A549 (cell line): ENCODE measurements around the gene SUMF1. TPM values are rescaled to one million over a fixed set of nuclear protein-coding genes. Genes with fewer than 3 reads are reported as not detected.
"Not testable (repeated sequence)": the region's sequence is repeated elsewhere in the genome, so short reads cannot be mapped to it uniquely, and the experiment has no call there.

ENCODE experiments used
- ATAC-seq, 2 experiments: fragments of 200-7000 bp in 1 of 2; fragments of >200 bp in 1 of 2; cut with Nextera tagmentation in 1 of 2; cut with Tn5 transposase in 1 of 2; 3 replicates each; pipeline versions ENCODE4 v1.8.0 to v1.9.1; 2018 to 2020; ENCODE audit warnings: mild to moderate bottlenecking in 1 of 2, moderate library complexity in 1 of 2
- CTCF ChIA-PET: fragments of 300-600 bp; sonication (Branson Sonifier 250); formaldehyde crosslinking; extraction: SDS; loops from one replicate; lab custom pipeline; 2021; ENCODE audit warnings: antibody characterized with exemption, inconsistent platforms; lab: Yijun Ruan, JAX
- POLR2A ChIA-PET: fragments of 350-600 bp; formaldehyde crosslinking; extraction: SDS; loops from one replicate; lab custom pipeline; 2021; ENCODE audit warnings: antibody characterized with exemption, inconsistent platforms; lab: Yijun Ruan, JAX
- DNase-seq, 2 experiments: peaks; one replicate each; pipeline versions ENCODE4 v3.0.0 to v3.0.0-alpha.2; 2011 to 2016; ENCODE audit warnings: low read depth in 1 of 2, low spot score in 1 of 2
- FAIRE-seq: peaks from 2 replicates; lab custom pipeline; 2011; peaks lifted over from hg19 to GRCh38; lab: Jason Lieb, UNC
- H3K27ac ChIP-seq, 2 experiments: fragments of >200 bp; sonication (Bioruptor Twin); formaldehyde crosslinking; 3 replicates each; pipeline ENCODE4 v1.5.1; 2016 to 2017
- H3K4me1 ChIP-seq: fragments of >200 bp; sonication (Bioruptor Twin); formaldehyde crosslinking; 3 replicates; pipeline ENCODE4 v1.6.1; 2016
- H3K4me2 ChIP-seq: fragments of >200 bp; sonication (Bioruptor Twin); formaldehyde crosslinking; 3 replicates; pipeline ENCODE4 v1.6.1; 2016
- H3K4me3 ChIP-seq: fragments of >200 bp; sonication (Bioruptor Twin); formaldehyde crosslinking; 3 replicates; pipeline ENCODE4 v1.5.1; 2016
- H3K9me3 ChIP-seq: fragments of >200 bp; sonication (Bioruptor Twin); formaldehyde crosslinking; 3 replicates; pipeline ENCODE4 v1.6.1; 2016
- ATOH8 ChIP-seq: fragments of 250-450 bp; sonication (Bioruptor Pico); IDR thresholded peaks from 2 replicates; pipeline ENCODE4 v1.5.0; 2020; ENCODE audit warnings: low read depth, mild to moderate bottlenecking, moderate library complexity
- CEBPB ChIP-seq, 2 experiments: fragments of >200 bp in 1 of 2; sonication (Bioruptor Twin) in 1 of 2; formaldehyde crosslinking in 1 of 2; IDR thresholded peaks; 2 replicates each; pipeline ENCODE4 v1.6.1; 2012 to 2016
- CHD4 ChIP-seq: fragments of 200-600 bp; sonication (generic); IDR thresholded peaks from 2 replicates; pipeline ENCODE4 v1.6.1; 2016; ENCODE audit warnings: antibody characterized with exemption, mild to moderate bottlenecking, borderline replicate concordance
- FOSB ChIP-seq: fragments of 250-450 bp; sonication (Bioruptor Pico); IDR thresholded peaks from 2 replicates; pipeline ENCODE4 v1.5.0; 2020; ENCODE audit warnings: mild to moderate bottlenecking, moderate library complexity
- FOXS1 ChIP-seq: fragments of 250-450 bp; sonication (Bioruptor Pico); IDR thresholded peaks from 2 replicates; pipeline ENCODE4 v1.5.0; 2020; ENCODE audit warnings: mild to moderate bottlenecking, moderate library complexity
- JUNB ChIP-seq: fragments of >200 bp; sonication (Bioruptor Twin); formaldehyde crosslinking; IDR thresholded peaks from 2 replicates; pipeline ENCODE4 v1.6.1; 2016
- KDM1A ChIP-seq: fragments of 200-600 bp; sonication (generic); IDR thresholded peaks from 2 replicates; pipeline ENCODE4 v1.6.1; 2016; ENCODE audit warnings: low read depth, mild to moderate bottlenecking
- MYC ChIP-seq: IDR thresholded peaks from 2 replicates; pipeline ENCODE4 v1.6.1; 2012; ENCODE audit warnings: mild to moderate bottlenecking, inconsistent platforms, low read length, improper control_type of control experiment, borderline replicate concordance
- POLR2AphosphoS2 ChIP-seq: conservative IDR thresholded peaks from 2 replicates; pipeline ENCODE4 v1.6.1; 2012; ENCODE audit warnings: low read length, improper control_type of control experiment, inconsistent platforms
- REST ChIP-seq: fragments of 200-600 bp; sonication (generic); IDR thresholded peaks from 2 replicates; pipeline ENCODE4 v1.6.1; 2016; ENCODE audit warnings: antibody characterized with exemption, mild to moderate bottlenecking, moderate library complexity
- RFX5 ChIP-seq: fragments of 450-650 bp; IDR thresholded peaks from 2 replicates; pipeline ENCODE4 v1.7.1; 2014; ENCODE audit warnings: antibody characterized with exemption, mild to moderate bottlenecking, moderate library complexity
- SMC3 ChIP-seq: fragments of >200 bp; sonication (Bioruptor Twin); formaldehyde crosslinking; IDR thresholded peaks from 3 replicates; pipeline ENCODE4 v1.6.1; 2018; ENCODE audit warnings: inconsistent platforms
- TP53 ChIP-seq: fragments of 250-450 bp; sonication (Bioruptor Pico); IDR thresholded peaks from 2 replicates; pipeline ENCODE4 v1.5.0; 2021; ENCODE audit warnings: mild to moderate bottlenecking, moderate library complexity
- ZC3H11A ChIP-seq: fragments of 450-650 bp; IDR thresholded peaks from 2 replicates; pipeline ENCODE4 v1.6.1; 2014; ENCODE audit warnings: antibody characterized with exemption, mild to moderate bottlenecking
- ZFP36 ChIP-seq: fragments of 450-650 bp; IDR thresholded peaks from 2 replicates; pipeline ENCODE4 v1.6.1; 2014; ENCODE audit warnings: borderline replicate concordance; ENCODE audit not compliant: partially characterized antibody
- WGBS: methylation state at CpG from one replicate; pipeline ENCODE4 v1.1.6; 2017; ENCODE audit errors: missing lambda C conversion rate; 5-methylcytosine and 5-hydroxymethylcytosine counted together
- polyA plus RNA-seq, 4 experiments: library from polyadenylated mRNA; depleted of rRNA in 3 of 4; stranded (reverse); fragments of >200 nt; fragmentation: RNase III in 1 of 4; extraction: RNeasy Plus Mini Kit Qiagen cat#74134 plus additional on column Dnase treatment in 1 of 4; gene quantifications; 2 replicates in 3 of 4; 3 replicates in 1 of 4; pipeline ENCODE4 v1.2.3, GENCODE V29; 2011 to 2017
- TF ChIP-seq, protein P1 (sequence below): fragments of >200 bp; sonication (Bioruptor Twin); formaldehyde crosslinking; IDR thresholded peaks from 3 replicates; pipeline ENCODE4 v1.6.1; 2016
- TF ChIP-seq, protein P2 (sequence below): IDR thresholded peaks from 2 replicates; pipeline ENCODE4 v1.6.1; 2012

The SUMF1 gene
- polyA plus RNA-seq, 2 of the 4 experiments (the other 2 are of a cell fraction) = 20.9 to 25.4 TPM

DNA sequence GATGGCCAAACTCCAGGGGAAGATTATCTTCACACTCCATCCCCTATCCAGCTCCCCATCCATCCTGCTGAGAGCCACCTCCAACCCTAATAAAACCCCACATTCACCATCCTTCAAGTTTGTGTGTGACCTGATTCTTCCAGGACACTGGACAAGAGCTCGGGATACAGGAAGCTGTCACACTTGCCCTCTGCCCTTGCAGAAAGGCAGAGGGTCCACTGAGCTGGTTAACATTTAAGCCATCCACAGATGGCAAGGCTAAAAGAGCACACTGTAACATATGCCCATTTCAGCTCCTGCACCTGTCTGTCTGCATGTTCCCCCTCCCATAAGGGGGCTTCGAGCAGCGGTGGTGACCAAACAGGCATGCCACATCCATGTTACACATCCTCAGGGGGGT is 134.1 kb downstream of the SUMF1 start:
- TF ChIP-seq FOSB (CRISPR knock-in tag) = no peak
- TF ChIP-seq, all 56 proteins: peak for 0
- FAIRE-seq (no peak), DNase-seq (no peak), ATAC-seq (no peak)
- Histone ChIP-seq H3K27ac (no peak overlapping the region), H3K4me1 (no peaks in the 10 kb centered on the region), H3K4me3 (no peak overlapping the region), H3K9me3 (no peaks in the 10 kb centered on the region), H3K4me2 (no peak overlapping the region)
- 41% methylated on average over 3 of the region's 3 CpGs for whole genome bisulfite sequencing
- POLR2A ChIA-PET = no interaction called here
- CTCF ChIA-PET = interaction anchor here (1.2 to 1.7 kb wide), 2 partner anchors 11 to 300 kb away, joined by 3 to 7 read pairs; no protein-coding TSS in a partner anchor

- no peak for TF ChIP-seq RFX5
- TF ChIP-seq FOXS1 (CRISPR knock-in tag) = no peak
- no peak for TF ChIP-seq TP53 (CRISPR knock-in tag)
- no peak for TF ChIP-seq POLR2AphosphoS2
- TF ChIP-seq, protein P1, sequence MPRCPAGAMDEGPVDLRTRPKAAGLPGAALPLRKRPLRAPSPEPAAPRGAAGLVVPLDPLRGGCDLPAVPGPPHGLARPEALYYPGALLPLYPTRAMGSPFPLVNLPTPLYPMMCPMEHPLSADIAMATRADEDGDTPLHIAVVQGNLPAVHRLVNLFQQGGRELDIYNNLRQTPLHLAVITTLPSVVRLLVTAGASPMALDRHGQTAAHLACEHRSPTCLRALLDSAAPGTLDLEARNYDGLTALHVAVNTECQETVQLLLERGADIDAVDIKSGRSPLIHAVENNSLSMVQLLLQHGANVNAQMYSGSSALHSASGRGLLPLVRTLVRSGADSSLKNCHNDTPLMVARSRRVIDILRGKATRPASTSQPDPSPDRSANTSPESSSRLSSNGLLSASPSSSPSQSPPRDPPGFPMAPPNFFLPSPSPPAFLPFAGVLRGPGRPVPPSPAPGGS = no peak
- no peak for TF ChIP-seq ZFP36
- no peak for TF ChIP-seq CEBPB (IDR thresholded peaks at IDR 0.05)
- no peak for TF ChIP-seq FOSB (CRISPR knock-in tag)
- no peak for TF ChIP-seq SMC3
- TF ChIP-seq JUNB = no peak
- no peak for TF ChIP-seq REST
- TF ChIP-seq ZC3H11A = no peak
- no peak for TF ChIP-seq CHD4
- FAIRE-seq (no peak), ATAC-seq (no peak), DNase-seq (no peak)
- Histone ChIP-seq H3K4me3 (no peak overlapping the region), H3K4me2 (no peak overlapping the region), H3K9me3 (no peaks in the 10 kb centered on the region), H3K4me1 (no peaks in the 10 kb centered on the region), H3K27ac (no peak overlapping the region)
- POLR2A ChIA-PET = no interaction called here
- CTCF ChIA-PET = interaction anchor here (1.2 to 1.7 kb wide), 2 partner anchors 11 to 301 kb away, joined by 3 to 7 read pairs; no protein-coding TSS in a partner anchor
- 53% methylated on average over 3 of the region's 3 CpGs for whole genome bisulfite sequencing
These were observed 134.5 kb downstream of the SUMF1 start for GRCh38 chr3:4332574-4332973.

- CTCF ChIA-PET = interaction anchor here (1.7 kb wide), 1 partner anchor 301 kb away, joined by 7 read pairs; no protein-coding TSS in a partner anchor
- H3K9me3 ChIP-seq = no peaks in the 10 kb centered on the region
- DNase-seq (no peak), ATAC-seq (no peak), FAIRE-seq (no peak)
- POLR2A ChIA-PET = no interaction called here
- no peak for TF ChIP-seq ATOH8 (CRISPR knock-in tag)
- TF ChIP-seq MYC = no peak
- TF ChIP-seq, protein P2, sequence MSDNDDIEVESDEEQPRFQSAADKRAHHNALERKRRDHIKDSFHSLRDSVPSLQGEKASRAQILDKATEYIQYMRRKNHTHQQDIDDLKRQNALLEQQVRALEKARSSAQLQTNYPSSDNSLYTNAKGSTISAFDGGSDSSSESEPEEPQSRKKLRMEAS = no peak
- TF ChIP-seq FOSB (CRISPR knock-in tag) = no peak
- TF ChIP-seq KDM1A = no peak
- no peak overlapping the region for H3K4me3 ChIP-seq
- H3K4me1 ChIP-seq = no peaks in the 10 kb centered on the region
- H3K4me2 ChIP-seq = no peak overlapping the region
- WGBS = 98% methylated on average over 1 of the region's 1 CpG
- no peak overlapping the region for H3K27ac ChIP-seq
These were observed 135.0 kb downstream of the SUMF1 start for GRCh38 chr3:4332111-4332510.

DNA sequence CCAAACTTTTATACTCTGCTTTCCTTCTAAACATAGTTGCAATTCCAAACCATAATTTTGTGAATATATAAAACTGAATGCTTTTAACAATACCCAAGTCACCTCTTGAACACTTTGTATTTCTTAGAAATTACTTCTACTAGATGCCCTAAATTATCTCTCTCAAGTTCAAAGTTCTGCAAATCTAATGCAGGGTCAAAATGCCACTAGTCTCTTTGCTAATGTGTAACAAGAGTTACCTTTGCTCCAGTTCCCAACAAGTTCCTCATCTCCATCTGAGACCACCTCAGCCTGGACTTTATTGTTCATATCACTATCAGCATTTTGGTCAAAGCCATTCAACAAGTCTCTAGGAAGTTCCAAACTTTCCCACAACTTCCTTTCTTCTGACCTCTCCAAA is 137.3 kb downstream of the SUMF1 start:
- H3K27ac ChIP-seq, DNase-seq, CTCF ChIA-PET, H3K4me1 ChIP-seq, ATAC-seq, H3K4me2 ChIP-seq, H3K9me3 ChIP-seq, POLR2A ChIA-PET, FAIRE-seq, H3K4me3 ChIP-seq: not testable (repeated sequence)
